ENCODE measurements around the gene NCAM2. TPM values are rescaled to one million over a fixed set of nuclear protein-coding genes. Genes with fewer than 3 reads are reported as not detected.
"Not testable (repeated sequence)": the region's sequence is repeated elsewhere in the genome, so short reads cannot be mapped to it uniquely, and the experiment has no call there.

The NCAM2 gene
- total RNA-seq, 1 experiment from 2014 or later = not detected

DNA sequence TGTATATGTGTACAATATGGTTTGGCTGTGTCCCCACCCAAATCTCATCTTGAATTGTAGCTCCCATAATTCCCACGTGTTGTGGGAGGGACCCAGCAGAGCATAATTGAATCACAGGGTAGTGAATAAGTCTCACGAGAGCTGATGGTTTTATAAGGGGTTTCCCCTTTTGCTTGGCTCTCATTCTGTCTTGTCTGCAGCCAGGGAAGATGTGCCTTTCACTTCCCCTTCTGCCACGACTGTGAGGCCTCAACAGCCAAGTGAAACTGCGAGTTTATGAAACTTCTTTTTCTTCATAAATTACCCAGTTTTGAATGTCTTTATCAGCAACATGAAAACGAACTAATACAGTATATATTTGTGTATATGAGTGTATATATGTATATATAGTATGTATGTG lies 406.1 kb downstream of the NCAM2 start:
- H3K36me3 ChIP-seq; H3K27me3 ChIP-seq (replicated peaks); H3K4me1 ChIP-seq (replicated peaks); H3K27ac ChIP-seq; H3K9me3 ChIP-seq (replicated peaks); H3K4me3 ChIP-seq; DNase-seq (ENCODE audit: low read depth in 1 of 2, low spot score in 2 of 2): not testable (repeated sequence)

DNA sequence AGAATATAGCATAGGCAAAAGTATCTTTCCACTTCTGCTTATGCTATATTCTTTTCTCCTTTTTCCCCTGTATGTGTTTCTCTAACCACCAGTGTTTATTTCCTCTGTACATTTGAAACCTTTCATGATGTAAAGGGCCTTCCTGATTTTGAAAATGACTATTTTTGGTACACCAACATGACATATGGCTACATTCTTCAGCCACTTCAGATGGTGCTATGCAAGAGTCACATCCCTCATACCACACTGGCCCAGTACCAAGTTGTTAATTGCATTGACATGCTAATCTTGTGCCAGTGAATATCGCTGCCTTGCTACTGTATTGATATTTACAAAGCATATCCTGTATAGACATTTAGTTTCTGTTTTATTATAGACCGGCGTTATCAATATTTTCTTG lies 408.7 kb downstream of the NCAM2 start:
- Histone ChIP-seq H3K27ac (no peak overlapping the region), H3K4me1 (replicated peaks) (no peaks in the 10 kb centered on the region), H3K27me3 (replicated peaks) (no peaks in the 10 kb centered on the region), H3K36me3 (no peaks in the 10 kb centered on the region), H3K4me3 (no peak overlapping the region), H3K9me3 (replicated peaks) (no peaks in the 10 kb centered on the region; the same call in 1 of the 2 replicates)
- DNase-seq (ENCODE audit: low read depth in 1 of 2, low spot score in 2 of 2) = no peak

DNA sequence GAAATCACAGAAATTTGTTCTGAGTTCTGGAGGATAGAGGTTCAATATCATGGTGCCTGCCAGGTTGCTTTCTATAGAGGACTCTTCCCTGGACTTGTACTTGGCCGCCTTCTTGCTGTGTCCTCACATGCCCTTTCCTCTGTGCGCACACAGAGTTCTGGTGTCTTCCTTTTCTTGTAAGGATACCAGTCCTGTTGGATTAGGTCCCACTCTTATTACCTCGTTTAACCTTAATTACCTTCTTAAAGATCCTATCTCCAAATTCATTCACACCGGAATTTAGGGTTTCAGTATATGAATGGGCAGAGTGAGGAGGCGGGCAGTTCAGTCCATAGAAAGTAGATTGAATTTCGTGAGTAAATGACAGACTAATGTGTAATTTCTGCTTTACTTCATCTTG lies 413.9 kb downstream of the NCAM2 start:
- Histone ChIP-seq H3K36me3 (no peaks in the 10 kb centered on the region), H3K9me3 (replicated peaks) (no peaks in the 10 kb centered on the region; the same call in 1 of the 2 replicates), H3K27me3 (replicated peaks) (no peaks in the 10 kb centered on the region), H3K4me1 (replicated peaks) (no peaks in the 10 kb centered on the region), H3K4me3 (no peak overlapping the region), H3K27ac (no peak overlapping the region)
- no peak for DNase-seq (ENCODE audit: low read depth in 1 of 2, low spot score in 2 of 2)

DNA sequence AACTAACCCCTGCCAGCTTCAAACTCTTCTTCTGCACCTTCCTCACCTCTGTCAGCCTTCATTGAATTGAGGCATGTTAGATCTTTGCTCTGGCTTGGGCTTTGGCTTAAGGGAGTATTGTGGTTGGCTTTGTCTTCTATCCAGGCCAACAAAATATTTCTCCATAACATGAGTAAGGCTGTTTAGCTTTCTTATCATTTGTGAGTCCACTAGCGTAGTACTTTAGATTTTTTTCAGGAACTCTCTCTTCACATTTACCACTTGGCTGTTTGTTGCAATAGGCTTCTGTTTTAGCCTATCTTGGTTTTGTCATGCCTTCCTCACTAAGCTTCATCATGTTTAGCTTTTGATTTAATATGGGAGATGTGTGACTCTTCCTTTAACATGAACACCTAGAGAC lies 417.5 kb downstream of the NCAM2 start:
- Histone ChIP-seq H3K27me3 (replicated peaks) (no peaks in the 10 kb centered on the region), H3K36me3 (no peaks in the 10 kb centered on the region), H3K4me3 (no peak overlapping the region), H3K4me1 (replicated peaks) (no peaks in the 10 kb centered on the region), H3K27ac (no peak overlapping the region), H3K9me3 (replicated peaks) (no peaks in the 10 kb centered on the region)
- DNase-seq (ENCODE audit: low read depth in 1 of 2, low spot score in 2 of 2) = no peak

DNA sequence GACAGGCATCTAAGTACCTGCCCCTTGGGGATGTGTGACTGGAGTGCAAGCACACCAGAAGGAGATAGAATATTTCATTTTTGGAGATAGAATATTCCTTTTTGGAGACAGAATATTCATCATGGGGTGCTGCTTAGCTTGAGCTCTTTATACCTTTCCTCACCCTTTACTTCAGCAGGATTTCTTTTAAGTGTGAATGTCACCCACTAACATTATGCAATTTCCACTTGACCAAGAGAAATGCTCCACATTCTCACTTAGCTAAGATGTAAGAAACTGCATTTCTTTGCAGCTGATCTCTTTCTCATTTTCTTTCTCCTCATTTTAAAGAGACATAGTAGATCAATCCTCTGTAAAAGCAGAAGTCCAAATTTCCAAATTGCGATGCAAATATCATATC lies 436.7 kb downstream of the NCAM2 start:
- Histone ChIP-seq H3K9me3 (replicated peaks) (no peaks in the 10 kb centered on the region), H3K4me3 (no peak overlapping the region), H3K27ac (no peak overlapping the region), H3K36me3 (no peaks in the 10 kb centered on the region), H3K27me3 (replicated peaks) (no peaks in the 10 kb centered on the region), H3K4me1 (replicated peaks) (no peaks in the 10 kb centered on the region)
- no peak for DNase-seq (ENCODE audit: low read depth in 1 of 2, low spot score in 2 of 2)

DNA sequence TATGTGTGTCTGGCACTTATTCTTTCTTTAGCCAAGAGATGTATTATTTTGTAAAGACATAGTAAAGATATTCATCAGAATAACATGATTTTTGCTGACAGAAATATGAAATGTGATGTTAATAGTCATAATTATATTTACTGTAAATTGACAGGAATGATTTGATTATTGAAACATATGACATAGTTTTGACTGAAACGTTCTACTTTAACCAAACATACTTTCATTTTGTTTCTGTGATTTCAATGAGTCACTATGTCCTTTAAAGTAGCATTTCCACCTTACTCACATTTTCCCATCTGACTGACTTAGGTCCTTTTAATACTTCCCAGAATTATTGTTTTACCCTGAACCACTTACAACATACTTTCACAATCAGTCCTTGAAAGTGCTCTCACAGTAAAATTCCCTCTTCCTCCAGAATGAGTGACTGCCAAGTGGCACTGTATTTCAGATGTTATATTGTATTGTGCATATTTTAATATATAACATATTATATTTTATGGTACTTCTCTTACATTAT lies 437.9 kb downstream of the NCAM2 start:
- no peaks in the 10 kb centered on the region for H3K36me3 ChIP-seq
- H3K4me3 ChIP-seq = no peak overlapping the region
- no peaks in the 10 kb centered on the region for H3K27me3 ChIP-seq (replicated peaks)
- no peaks in the 10 kb centered on the region for H3K4me1 ChIP-seq (replicated peaks)
- H3K27ac ChIP-seq = no peak overlapping the region
- H3K9me3 ChIP-seq (replicated peaks) = no peaks in the 10 kb centered on the region
- DNase-seq (ENCODE audit: low read depth in 1 of 2, low spot score in 2 of 2) = no peak

DNA sequence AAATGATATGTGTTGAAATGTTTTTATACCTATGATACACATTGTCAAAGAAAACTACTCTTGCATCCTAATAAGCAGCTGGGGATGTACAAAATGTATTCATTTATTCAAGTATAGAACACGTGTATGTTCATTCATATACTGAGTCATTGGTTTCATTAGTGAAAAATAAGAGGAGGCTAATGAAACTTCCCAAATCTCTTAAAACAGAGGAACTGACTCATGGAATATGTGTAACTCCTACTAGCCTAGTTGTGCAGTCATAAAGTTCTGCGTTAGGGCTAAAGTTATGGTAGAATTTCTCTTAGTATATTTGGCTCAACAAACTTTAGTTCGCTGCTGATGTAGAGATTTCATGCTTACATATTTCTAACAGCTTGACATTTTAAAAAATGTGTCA lies 441.6 kb downstream of the NCAM2 start:
- Histone ChIP-seq H3K27me3 (replicated peaks) (no peaks in the 10 kb centered on the region), H3K9me3 (replicated peaks) (no peaks in the 10 kb centered on the region), H3K4me3 (no peak overlapping the region), H3K4me1 (replicated peaks) (no peaks in the 10 kb centered on the region), H3K36me3 (no peaks in the 10 kb centered on the region), H3K27ac (no peak overlapping the region)
- DNase-seq (ENCODE audit: low read depth in 1 of 2, low spot score in 2 of 2) = no peak

DNA sequence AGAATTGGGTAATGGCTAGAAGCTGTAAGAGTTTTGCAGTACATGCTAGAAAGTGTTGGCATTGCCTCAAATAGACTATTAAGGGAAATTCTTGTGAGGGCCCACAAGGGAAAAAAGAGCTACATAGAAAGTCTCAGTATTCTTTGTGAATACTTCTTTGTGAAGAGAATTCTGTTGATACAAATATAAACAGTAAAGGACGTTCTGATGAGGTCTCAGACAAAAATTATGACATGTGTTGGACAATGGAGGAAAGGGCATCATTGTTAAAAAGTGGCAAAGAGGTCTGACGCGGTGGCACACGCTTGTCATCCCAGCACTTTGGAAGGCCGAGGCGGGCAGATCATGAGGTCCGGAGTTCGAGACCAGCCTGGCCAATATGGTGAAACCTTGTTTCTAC lies 458.9 kb downstream of the NCAM2 start:
- no peaks in the 10 kb centered on the region for H3K27me3 ChIP-seq (replicated peaks)
- no peak for DNase-seq (ENCODE audit: low read depth in 1 of 2, low spot score in 2 of 2)
- H3K36me3 ChIP-seq = no peaks in the 10 kb centered on the region
- no peaks in the 10 kb centered on the region for H3K4me1 ChIP-seq (replicated peaks)
- no peak overlapping the region for H3K27ac ChIP-seq
- no peaks in the 10 kb centered on the region for H3K9me3 ChIP-seq (replicated peaks)
- no peak overlapping the region for H3K4me3 ChIP-seq

DNA sequence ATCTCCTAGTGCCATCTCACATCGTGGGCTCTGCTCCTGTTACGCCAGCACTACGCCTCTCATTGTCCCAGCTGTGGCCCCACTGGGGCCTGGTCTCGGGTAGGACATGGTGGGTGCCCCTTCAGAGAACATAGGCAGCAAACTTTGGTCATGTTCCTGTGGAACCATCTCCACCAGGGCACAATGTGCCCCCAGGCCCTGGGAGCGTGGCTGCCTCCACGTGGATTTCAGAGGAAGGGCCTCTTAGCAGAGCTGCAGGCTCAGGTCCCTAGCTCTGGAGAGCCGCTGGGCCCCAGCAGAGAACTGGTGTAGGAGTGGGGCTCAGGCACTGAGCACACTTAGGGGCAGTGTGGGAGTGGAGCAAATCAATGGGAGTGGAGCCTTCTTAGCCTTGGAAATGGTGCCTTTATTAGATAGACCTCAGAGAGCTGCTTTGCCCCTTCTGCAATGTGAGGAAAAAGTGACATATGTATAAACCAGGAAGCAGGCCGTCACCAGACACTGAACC lies 460.0 kb downstream of the NCAM2 start:
- H3K27ac ChIP-seq = no peak overlapping the region
- DNase-seq (ENCODE audit: low read depth in 1 of 2, low spot score in 2 of 2) = peak in 1 of 2 experiments; percentile 32
- H3K36me3 ChIP-seq = no peaks in the 10 kb centered on the region
- no peaks in the 10 kb centered on the region for H3K4me1 ChIP-seq (replicated peaks)
- no peaks in the 10 kb centered on the region for H3K9me3 ChIP-seq (replicated peaks)
- H3K27me3 ChIP-seq (replicated peaks) = no peaks in the 10 kb centered on the region
- no peak overlapping the region for H3K4me3 ChIP-seq

DNA sequence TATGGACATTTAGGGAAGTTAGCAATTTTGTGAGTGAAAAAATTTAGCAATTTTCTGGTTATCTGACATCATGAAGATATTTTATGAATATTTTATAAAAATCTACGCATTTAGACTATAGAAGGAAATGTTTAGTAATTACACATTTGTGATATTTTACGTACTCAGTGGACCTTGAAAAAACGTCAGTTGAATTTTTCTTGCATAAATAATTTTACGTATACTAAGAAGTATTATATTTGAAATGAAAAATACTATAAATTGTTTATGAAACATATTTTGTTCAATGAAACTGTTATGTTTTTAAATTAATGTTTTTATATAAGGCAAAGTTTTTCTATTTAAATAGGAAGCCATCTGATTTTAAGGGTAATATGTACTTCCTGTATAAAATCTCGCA lies 462.8 kb downstream of the NCAM2 start:
- Histone ChIP-seq H3K4me3 (no peak overlapping the region), H3K36me3 (no peaks in the 10 kb centered on the region)
- no peak for DNase-seq (ENCODE audit: low read depth in 1 of 2, low spot score in 2 of 2)

DNA sequence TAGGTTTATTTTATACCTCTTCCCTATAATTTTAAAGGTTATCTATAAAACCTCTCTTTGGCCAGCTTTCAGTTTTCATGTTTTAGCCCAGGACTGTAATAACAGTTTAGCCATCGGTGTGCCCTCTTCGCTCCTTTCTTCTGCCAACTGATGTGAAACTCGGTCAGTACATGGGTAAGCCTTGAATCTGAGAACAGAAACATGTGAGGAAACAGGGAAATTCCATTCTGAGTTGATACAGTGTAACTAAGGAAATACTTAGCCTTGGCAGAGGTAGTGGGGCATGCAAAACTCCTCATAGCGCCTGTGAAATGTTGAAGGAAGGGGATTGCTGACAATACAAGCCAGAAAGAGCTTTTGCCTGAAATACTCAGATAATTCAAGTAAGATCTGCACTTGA lies 465.2 kb downstream of the NCAM2 start:
- Histone ChIP-seq H3K4me3 (no peak overlapping the region), H3K27ac (no peak overlapping the region)
- no peak for DNase-seq (ENCODE audit: low read depth in 1 of 2, low spot score in 2 of 2)

More for the DNA sequence above, 462.8 kb downstream of the NCAM2 start:
- Histone ChIP-seq H3K27me3 (replicated peaks) (no peaks in the 10 kb centered on the region), H3K27ac (no peak overlapping the region), H3K4me1 (replicated peaks) (no peaks in the 10 kb centered on the region), H3K9me3 (replicated peaks) (no peaks in the 10 kb centered on the region)

DNA sequence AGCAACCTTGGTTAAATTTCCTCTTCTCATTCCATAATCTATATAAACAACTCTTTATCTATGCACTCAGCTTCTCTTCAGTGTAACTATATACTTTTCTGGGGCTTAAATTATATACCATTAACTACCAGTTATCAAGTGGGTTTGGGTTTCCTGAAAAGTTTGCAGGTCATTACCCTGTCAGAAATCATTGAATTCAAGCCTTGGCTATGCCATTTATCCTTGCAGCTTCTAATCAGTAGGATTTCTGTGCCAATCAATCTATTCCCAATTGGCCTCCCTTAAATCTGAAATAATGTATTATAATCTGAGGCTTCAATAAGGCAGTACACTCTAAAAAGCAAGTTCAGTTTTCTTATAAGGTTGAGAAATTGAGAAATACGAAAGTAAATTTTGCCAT lies 466.5 kb downstream of the NCAM2 start:
- H3K4me1 ChIP-seq (replicated peaks) = no peaks in the 10 kb centered on the region
- no peaks in the 10 kb centered on the region for H3K9me3 ChIP-seq (replicated peaks)
- H3K27ac ChIP-seq = no peak overlapping the region
- DNase-seq (ENCODE audit: low read depth in 1 of 2, low spot score in 2 of 2) = no peak
- no peak overlapping the region for H3K4me3 ChIP-seq
- H3K36me3 ChIP-seq = no peaks in the 10 kb centered on the region
- H3K27me3 ChIP-seq (replicated peaks) = no peaks in the 10 kb centered on the region

More for the DNA sequence above, 465.2 kb downstream of the NCAM2 start:
- Histone ChIP-seq H3K4me1 (replicated peaks) (no peaks in the 10 kb centered on the region), H3K36me3 (no peaks in the 10 kb centered on the region), H3K9me3 (replicated peaks) (no peaks in the 10 kb centered on the region), H3K27me3 (replicated peaks) (no peaks in the 10 kb centered on the region)

DNA sequence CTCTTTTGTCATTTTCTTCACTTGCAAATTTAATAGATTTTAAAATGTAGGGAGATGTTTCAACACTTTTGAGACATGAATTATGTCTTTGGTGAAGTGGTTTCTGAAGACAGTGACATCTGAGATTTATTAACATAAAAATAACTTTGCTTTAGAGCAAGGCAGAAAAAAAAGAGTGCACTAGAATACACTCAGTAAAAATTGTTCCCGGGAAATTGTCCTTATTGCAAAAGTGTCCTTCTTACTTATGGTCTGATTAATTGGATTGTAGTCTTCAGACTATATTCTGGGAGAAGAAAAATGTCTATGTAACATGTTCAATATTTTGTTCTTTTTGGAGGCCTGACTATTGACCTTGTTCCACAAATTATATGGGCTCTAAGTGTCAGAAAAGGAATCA lies 468.5 kb downstream of the NCAM2 start:
- DNase-seq (ENCODE audit: low read depth in 1 of 2, low spot score in 2 of 2) = no peak
- no peaks in the 10 kb centered on the region for H3K36me3 ChIP-seq
- H3K27ac ChIP-seq = no peak overlapping the region
- H3K9me3 ChIP-seq (replicated peaks) = no peaks in the 10 kb centered on the region
- no peaks in the 10 kb centered on the region for H3K4me1 ChIP-seq (replicated peaks)
- no peaks in the 10 kb centered on the region for H3K27me3 ChIP-seq (replicated peaks)
- no peak overlapping the region for H3K4me3 ChIP-seq

DNA sequence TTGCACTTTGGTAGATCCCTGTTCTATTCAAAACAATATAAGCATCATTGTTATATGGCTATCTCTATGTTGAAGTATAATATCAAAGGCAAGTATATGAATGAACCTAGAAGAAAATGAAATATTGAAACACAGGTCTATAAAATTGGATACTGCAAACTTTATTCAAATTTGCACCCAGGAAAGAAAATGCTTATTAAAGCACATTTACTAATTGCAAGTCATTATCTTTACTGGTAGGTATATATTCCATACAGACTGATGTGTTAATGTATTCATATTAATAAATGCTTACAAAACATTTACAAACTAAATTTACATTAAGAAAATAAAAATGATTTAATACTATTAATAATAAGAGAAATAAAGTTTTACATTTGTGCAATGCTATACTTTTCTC lies 469.8 kb downstream of the NCAM2 start:
- H3K4me3 ChIP-seq = no peak overlapping the region
- H3K4me1 ChIP-seq (replicated peaks) = no peaks in the 10 kb centered on the region
- H3K9me3 ChIP-seq (replicated peaks) = no peaks in the 10 kb centered on the region
- no peak for DNase-seq (ENCODE audit: low read depth in 1 of 2, low spot score in 2 of 2)
- H3K27me3 ChIP-seq (replicated peaks) = no peaks in the 10 kb centered on the region
- no peaks in the 10 kb centered on the region for H3K36me3 ChIP-seq
- no peak overlapping the region for H3K27ac ChIP-seq

DNA sequence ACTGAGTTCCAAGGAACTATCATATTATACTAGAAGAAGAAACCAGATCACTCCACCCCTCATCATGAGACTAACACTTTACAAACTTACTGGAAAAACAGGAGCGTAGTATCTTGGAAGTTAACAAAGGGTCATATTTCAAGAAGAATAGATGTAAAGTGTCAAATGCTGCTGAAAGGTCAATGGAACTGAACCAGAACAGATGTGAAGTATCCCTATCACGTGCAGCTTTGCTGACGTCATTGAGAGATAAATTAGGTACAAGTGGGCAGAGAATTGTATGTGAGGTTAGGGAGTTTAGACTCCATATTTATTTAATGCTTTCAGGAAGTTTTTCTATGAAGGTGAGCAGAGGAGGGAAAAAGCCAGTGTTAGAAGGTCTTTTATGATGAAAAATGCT lies 483.0 kb downstream of the NCAM2 start:
- no peak for DNase-seq (ENCODE audit: low read depth in 1 of 2, low spot score in 2 of 2)
- H3K4me3 ChIP-seq = no peak overlapping the region
- no peak overlapping the region for H3K27ac ChIP-seq
- no peaks in the 10 kb centered on the region for H3K9me3 ChIP-seq (replicated peaks)
- H3K27me3 ChIP-seq (replicated peaks) = no peaks in the 10 kb centered on the region
- H3K4me1 ChIP-seq (replicated peaks) = no peaks in the 10 kb centered on the region
- no peaks in the 10 kb centered on the region for H3K36me3 ChIP-seq

Data from SJSA1 (cell line).